GM12878 (cell line): ENCODE measurements around the gene ACTR2. TPM values are rescaled to one million over a fixed set of nuclear protein-coding genes. Genes with fewer than 3 reads are reported as not detected.

Experiments used
- ATAC-seq: fragments of 200-7000 bp; cut with Tn5 transposase; 3 replicates; pipeline ENCODE4 v1.9.1; 2020; ENCODE audit warnings: mild to moderate bottlenecking, moderate library complexity
- BruUV-seq: library from RNA; stranded (reverse); fragments of 400-500 nt; replicated peaks from 2 replicates; lab custom pipeline; 2021; lab: Mats Ljungman, UMichigan
- CTCF ChIA-PET: fragments of 300-600 bp; sonication (Branson Sonifier 250); formaldehyde crosslinking; extraction: SDS; loops from one replicate; lab custom pipeline; 2021; ENCODE audit warnings: inconsistent platforms; lab: Yijun Ruan, JAX
- POLR2A ChIA-PET: fragments of 350-600 bp; formaldehyde crosslinking; extraction: SDS; loops from one replicate; lab custom pipeline; 2021; ENCODE audit warnings: inconsistent platforms; lab: Charles Lee
- RAD21 ChIA-PET: fragments of 300-600 bp; sonication (Branson Sonifier 250); formaldehyde crosslinking; loops from one replicate; lab custom pipeline; 2023; ENCODE audit warnings: antibody characterized with exemption; ENCODE audit not compliant: unreplicated experiment; lab: Charles Lee
- SMC1A ChIA-PET: fragments of 300-600 bp; sonication (Branson Sonifier 250); formaldehyde crosslinking; loops from one replicate; lab custom pipeline; 2023; ENCODE audit not compliant: unreplicated experiment, uncharacterized antibody; lab: Charles Lee
- DNase-seq: peaks from one replicate; pipeline ENCODE4 v3.0.0-alpha.2; 2011; ENCODE audit warnings: low read depth, low spot score
- FAIRE-seq: peaks from 3 replicates; lab custom pipeline; 2011; peaks lifted over from hg19 to GRCh38; lab: Jason Lieb, UNC
- H2AFZ ChIP-seq: 2 replicates; pipeline ENCODE4 v1.6.0; 2011; ENCODE audit warnings: low read depth, low read length, control low read depth; ENCODE audit not compliant: control insufficient read depth
- H3K27ac ChIP-seq: 2 replicates; pipeline ENCODE4 v1.5.1; 2011; ENCODE audit warnings: control low read depth; ENCODE audit not compliant: control insufficient read depth, insufficient read depth
- H3K27me3 ChIP-seq, 2 experiments: replicated peaks in 1 of 2; 2 replicates each; pipeline versions ENCODE4 v1.6.0 to v1.6.1; 2011; ENCODE audit warnings: low read length in 1 of 2; ENCODE audit not compliant: control insufficient read depth in 2 of 2, insufficient read depth in 2 of 2
- H3K36me3 ChIP-seq, 2 experiments: 2 replicates each; pipeline ENCODE4 v1.5.1; 2011; ENCODE audit warnings: low read length in 1 of 2; ENCODE audit not compliant: control insufficient read depth in 2 of 2, insufficient read depth in 2 of 2
- H3K4me1 ChIP-seq: 2 replicates; pipeline ENCODE4 v1.6.1; 2011; ENCODE audit warnings: mild to moderate bottlenecking, low read length, moderate library complexity, mixed read lengths; ENCODE audit not compliant: control insufficient read depth, insufficient read depth
- H3K4me2 ChIP-seq: 2 replicates; pipeline ENCODE4 v1.6.0; 2011; ENCODE audit warnings: control low read depth; ENCODE audit not compliant: control insufficient read depth, insufficient read depth
- H3K4me3 ChIP-seq: fragments of 200-600 bp; sonication (generic); 2 replicates; pipeline ENCODE4 v1.5.1; 2016
- H3K79me2 ChIP-seq: 2 replicates; pipeline ENCODE4 v1.6.0; 2011; ENCODE audit warnings: low read length; ENCODE audit not compliant: control insufficient read depth, insufficient read depth
- H3K9ac ChIP-seq: 2 replicates; pipeline ENCODE4 v1.8.0; 2011; ENCODE audit warnings: low read length, control low read depth, mixed read lengths; ENCODE audit not compliant: control insufficient read depth, insufficient read depth
- H3K9me3 ChIP-seq: replicated peaks from 3 replicates; pipeline ENCODE4 v1.5.1; 2011; ENCODE audit warnings: mild to moderate bottlenecking, low read length; ENCODE audit not compliant: control insufficient read depth, insufficient read depth
- H4K20me1 ChIP-seq: 2 replicates; pipeline ENCODE4 v1.6.0; 2011; ENCODE audit not compliant: control insufficient read depth, insufficient read depth
- ASH2L ChIP-seq: fragments of 300-600, 200-600 bp; sonication (generic); IDR thresholded peaks from 2 replicates; pipeline ENCODE4 v1.6.1; 2017; ENCODE audit warnings: low read depth, mild to moderate bottlenecking, borderline replicate concordance
- BCLAF1 ChIP-seq: fragments of 450-650 bp; IDR thresholded peaks from 2 replicates; pipeline ENCODE4 v1.6.1; 2017; ENCODE audit warnings: antibody characterized with exemption, mild to moderate bottlenecking, moderate library complexity
- BHLHE40 ChIP-seq, 2 experiments: fragments of 450-650 bp in 1 of 2; IDR thresholded peaks; 2 replicates each; pipeline ENCODE4 v1.6.1; 2011 to 2017; ENCODE audit warnings: low read depth in 2 of 2, borderline replicate concordance in 1 of 2, improper control_type of control experiment in 1 of 2, low read length in 1 of 2, mild to moderate bottlenecking in 1 of 2
- CUX1 ChIP-seq: IDR thresholded peaks from 2 replicates; pipeline ENCODE4 v1.6.1; 2012; ENCODE audit warnings: improper control_type of control experiment, low read depth, low read length; ENCODE audit not compliant: insufficient replicate concordance
- E2F8 ChIP-seq: fragments of 450-650 bp; IDR thresholded peaks from 2 replicates; pipeline ENCODE4 v1.6.1; 2018; ENCODE audit warnings: mild to moderate bottlenecking, low read depth, moderate library complexity; ENCODE audit not compliant: partially characterized antibody
- FOXM1 ChIP-seq: IDR thresholded peaks from 2 replicates; pipeline ENCODE4 v1.6.1; 2012; ENCODE audit warnings: low read depth, mild to moderate bottlenecking, inconsistent platforms, low read length, moderate library complexity
- GABPA ChIP-seq: IDR thresholded peaks from 2 replicates; pipeline ENCODE4 v1.6.1; 2014; ENCODE audit warnings: antibody characterized with exemption, low read depth, mild to moderate bottlenecking, inconsistent platforms
- ZNF274 ChIP-seq: IDR thresholded peaks from one replicate; pipeline ENCODE4 v1.8.0; 2011; ENCODE audit not compliant: insufficient read length, insufficient read depth
- WGBS: methylation state at CpG from one replicate; pipeline ENCODE4 v1.1.6; 2016; ENCODE audit warnings: low lambda C conversion rate; ENCODE audit not compliant: insufficient replicate concordance, insufficient coverage; ENCODE audit errors: missing lambda C conversion rate; 5-methylcytosine and 5-hydroxymethylcytosine counted together
- in situ Hi-C: fragments of 300-500 bp; cut with MboI; formaldehyde crosslinking; loops from 9 replicates; pipeline ENCODE4 v1.14.3; 2018; ENCODE audit warnings: mixed read lengths
- intact Hi-C: fragments of 100-400 bp; cut with micrococcal nuclease; formaldehyde crosslinking; loops from one replicate; pipeline ENCODE4 v1.14.2; 2022; ENCODE audit not compliant: unreplicated experiment
- polyA plus RNA-seq, 11 experiments: library from polyadenylated mRNA; depleted of rRNA in 4 of 11; unstranded in 6 of 11; stranded (reverse) in 5 of 11; fragments of >200 nt; fragmentation: Nextera tagmentation in 4 of 11; fragmentation: Illumina TruSeq in 1 of 11; extraction: Ambion mirVana in 4 of 11; extraction: Trizol in 1 of 11; gene quantifications; 1 replicate in 1 of 11; 2 replicates in 10 of 11; pipeline versions ENCODE4 v1.2.1 to v1.2.3, GENCODE V29; 2011 to 2016; ENCODE audit warnings: inconsistent platforms in 2 of 11, missing spikeins in 2 of 11, low read depth in 1 of 11
- total RNA-seq, 4 experiments: library from RNA; depleted of rRNA in 3 of 4; stranded (reverse); fragments of >200 nt in 3 of 4; fragmentation: Illumina TruSeq in 1 of 4; extraction: Trizol in 1 of 4; gene quantifications; 2 replicates each; pipeline versions ENCODE4 v1.2.1 to v1.2.3, GENCODE V29; 2013 to 2021

The ACTR2 gene
- total and polyA plus RNA-seq, 10 of the 15 experiments (the other 5 are each of a cell fraction or from before 2014, with no cell fraction given), result 94.2 to 401 (median 195) TPM

GRCh38 chr2:65278531-65278981 is 50.9 kb downstream of the ACTR2 start:
- Histone ChIP-seq H3K27ac (no peak overlapping the region), H3K4me1 (no peaks in the 10 kb centered on the region), H2AFZ (no peak overlapping the region), H4K20me1 (no peaks in the 10 kb centered on the region), H3K79me2 (no peaks in the 10 kb centered on the region), H3K4me2 (no peak overlapping the region), H3K36me3 (no peaks in the 10 kb centered on the region; a peak in 1 of 4 replicates), H3K27me3 (no peaks in the 10 kb centered on the region), H3K4me3 (no peak overlapping the region), H3K9me3 (no peaks in the 10 kb centered on the region), H3K9ac (no peak overlapping the region)
- FAIRE-seq, result peak; percentile 41
- ChIA-PET RAD21 (interaction anchor here (1.2 to 3.0 kb wide), 3 partner anchors 23 to 156 kb away, joined by 4 to 10 read pairs (median 5); no protein-coding TSS in a partner anchor), CTCF (interaction anchor here (0.9 to 1.5 kb wide), 4 partner anchors 10 to 176 kb away, joined by 3 to 4 read pairs (median 4); no protein-coding TSS in a partner anchor), POLR2A (no interaction called here), SMC1A (interaction anchor here (0.5 to 1.9 kb wide), 8 partner anchors 13 to 295 kb away, joined by 3 to 5 read pairs (median 4); no protein-coding TSS in a partner anchor)
- no peak for ATAC-seq
- no TSS peak for BruUV-seq
- TF ChIP-seq BHLHE40 (IDR thresholded peaks at IDR 0.05; ENCODE audit: borderline replicate concordance in 1 of 2, low read depth in 2 of 2, low read length in 1 of 2) (no peak), BCLAF1 (no peak), FOXM1 (no peak), CUX1 (no peak), GABPA (no peak), ASH2L (no peak), ZNF274 (no peak), E2F8 (no peak)
- WGBS, result 68% methylated on average over 6 of the region's 6 CpGs
- intact Hi-C loops (no loop called here), in situ Hi-C loops (no loop called here)
- DNase-seq, result no peak
